HG02642 (cell line): ENCODE data around the gene POMGNT2.

Experiments used
- ATAC-seq: cut with Tn5 transposase; IDR thresholded peaks from one replicate; pipeline ENCODE4 v1.9.1; 2021; ENCODE audit warnings: mild to moderate bottlenecking; ENCODE audit not compliant: unreplicated experiment, poor library complexity

POMGNT2 gene

DNA sequence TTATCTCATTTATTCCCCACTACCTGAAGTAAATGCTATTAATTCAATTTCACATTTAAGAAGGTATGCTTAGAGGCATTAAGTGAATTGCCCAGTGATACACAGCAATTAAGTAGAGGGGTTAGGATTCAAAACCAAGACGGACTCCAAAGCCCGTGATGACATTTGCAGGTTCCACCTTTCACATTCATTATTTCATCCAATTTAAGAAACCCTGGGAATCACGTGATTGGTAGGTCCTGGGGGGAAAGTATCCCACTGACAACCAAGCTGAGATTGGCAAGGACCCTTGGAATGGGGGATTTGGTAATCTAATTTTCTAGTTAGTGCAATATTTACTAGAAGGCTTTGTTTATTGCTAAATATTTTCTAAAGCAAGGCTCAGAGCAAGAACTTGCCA is 1.8 kb downstream of the POMGNT2 start:
- ATAC-seq, result no peak

DNA sequence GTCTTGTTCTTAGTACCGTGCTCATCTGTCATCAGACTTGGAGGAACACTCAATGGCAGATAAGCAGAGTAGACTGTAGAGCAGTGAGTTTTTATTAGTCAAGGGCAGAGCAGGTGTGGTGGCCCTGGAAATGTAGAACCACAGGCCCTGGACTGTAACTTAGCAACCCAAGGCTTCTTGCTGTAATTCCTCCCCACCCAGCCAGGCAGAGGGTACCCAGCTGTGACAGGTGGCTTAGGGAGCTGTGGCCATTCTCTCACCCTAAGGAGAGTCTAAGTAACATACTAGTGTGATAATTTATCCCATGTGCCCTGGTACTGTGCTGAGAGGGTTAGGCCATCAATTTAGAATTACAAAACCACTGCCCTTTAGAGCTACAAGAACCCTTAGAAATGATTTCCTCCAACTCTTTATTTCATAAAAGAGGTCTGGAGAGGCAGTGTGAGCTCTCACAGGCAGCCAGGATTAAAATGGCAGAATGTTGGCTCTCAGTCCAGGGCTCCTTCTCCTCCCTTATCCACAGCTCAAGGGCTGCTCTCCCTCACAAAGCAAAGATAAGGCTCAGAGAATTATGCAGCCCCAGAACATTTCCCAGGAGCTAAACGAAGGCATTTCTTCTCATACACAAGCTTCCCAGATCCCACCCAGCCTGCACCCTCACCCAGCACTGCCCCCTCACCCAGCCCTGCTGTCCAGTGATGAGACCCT is 3.0 kb downstream of the POMGNT2 start:
- ATAC-seq, result no peak

DNA sequence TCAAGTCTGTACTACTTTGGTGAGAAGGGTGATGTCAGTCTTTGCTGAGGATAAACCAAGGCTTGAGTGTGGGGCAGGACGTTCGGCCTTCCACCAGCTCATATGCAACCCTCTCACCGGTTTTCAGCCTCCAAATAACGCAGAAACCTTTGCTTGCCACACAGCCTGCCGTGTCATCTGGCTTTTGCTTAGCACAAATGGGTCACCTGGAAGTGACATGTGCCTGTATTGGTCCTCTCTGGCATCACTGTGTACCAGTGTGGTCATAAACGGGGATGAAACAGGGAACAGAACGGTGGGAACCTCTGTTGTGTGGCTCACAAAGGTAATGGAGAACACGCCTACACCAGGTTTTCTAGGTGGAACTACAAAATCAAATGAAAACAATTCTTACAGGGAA is 7.1 kb downstream of the POMGNT2 start:
- ATAC-seq, result no peak

DNA sequence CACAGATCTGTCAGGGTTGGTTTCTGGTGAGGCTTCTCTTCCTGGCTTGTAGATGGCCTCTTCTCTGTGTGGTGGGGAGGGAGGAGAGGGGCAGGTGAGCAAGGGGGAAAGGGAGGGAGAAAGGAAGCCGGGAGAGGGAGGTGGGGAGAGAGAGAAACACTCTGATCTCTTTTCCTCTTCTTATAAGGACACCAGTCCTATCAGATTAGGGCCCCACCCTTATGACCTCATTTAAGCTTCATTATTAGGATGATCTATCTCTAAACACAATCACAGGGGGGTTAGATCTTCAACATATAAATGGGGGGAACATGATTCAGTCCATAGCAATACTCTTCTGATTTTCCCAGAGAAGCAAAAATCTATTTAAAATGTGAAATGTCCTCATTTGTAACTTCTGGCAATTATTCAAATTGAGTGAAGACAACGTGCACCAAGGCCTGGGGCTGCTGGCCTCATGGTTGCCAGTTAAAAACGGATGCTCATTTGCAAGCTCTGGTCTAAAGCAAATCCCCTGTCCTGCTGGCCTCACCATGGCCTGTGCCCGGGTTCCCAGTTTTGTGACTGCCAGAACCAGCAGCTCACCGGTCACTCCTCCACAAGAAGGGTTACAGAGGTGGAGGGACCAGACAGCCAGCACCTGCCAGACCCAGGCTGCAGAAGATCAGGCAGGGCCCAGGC is 8.3 kb downstream of the POMGNT2 start:
- ATAC-seq, result no peak

DNA sequence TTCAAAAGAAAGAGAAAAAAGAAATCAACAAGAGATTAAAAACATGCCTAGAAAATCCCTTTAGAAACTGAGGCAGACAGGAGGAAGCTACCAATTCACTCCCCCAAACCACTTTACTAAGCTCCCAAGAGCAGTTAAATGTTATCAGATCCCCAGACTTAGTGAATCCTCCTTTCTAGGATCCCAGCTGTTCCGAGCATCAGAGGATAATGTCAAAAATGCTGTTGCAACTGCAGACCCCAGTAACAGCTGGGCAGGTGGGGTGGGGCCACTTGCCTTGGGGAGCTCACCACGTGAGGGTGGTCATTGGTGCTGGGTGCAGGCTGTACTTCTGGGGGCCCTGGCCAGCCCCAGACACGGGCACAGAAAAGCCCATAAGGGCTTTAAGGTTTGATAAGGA is 9.1 kb downstream of the POMGNT2 start:
- no peak for ATAC-seq

DNA sequence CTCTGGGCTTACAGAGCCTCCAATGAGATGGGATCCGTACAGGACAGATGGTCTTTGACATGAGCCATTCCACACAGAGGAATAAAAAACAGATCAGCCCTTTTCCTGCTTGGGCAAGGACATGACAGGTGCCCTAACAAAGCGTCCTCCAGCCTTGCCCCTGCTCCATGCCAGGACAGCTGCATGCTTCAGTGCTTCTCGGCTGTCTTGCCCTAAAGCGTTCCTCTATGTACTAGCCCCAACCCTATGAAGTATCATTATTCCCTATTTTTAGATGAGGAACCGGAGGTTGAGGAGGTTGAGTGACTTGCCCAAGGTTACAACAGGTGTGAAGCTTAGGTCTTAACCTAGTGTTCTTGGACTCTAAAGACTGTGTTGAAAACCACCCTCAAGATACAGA is 10.5 kb downstream of the POMGNT2 start:
- ATAC-seq, result no peak

DNA sequence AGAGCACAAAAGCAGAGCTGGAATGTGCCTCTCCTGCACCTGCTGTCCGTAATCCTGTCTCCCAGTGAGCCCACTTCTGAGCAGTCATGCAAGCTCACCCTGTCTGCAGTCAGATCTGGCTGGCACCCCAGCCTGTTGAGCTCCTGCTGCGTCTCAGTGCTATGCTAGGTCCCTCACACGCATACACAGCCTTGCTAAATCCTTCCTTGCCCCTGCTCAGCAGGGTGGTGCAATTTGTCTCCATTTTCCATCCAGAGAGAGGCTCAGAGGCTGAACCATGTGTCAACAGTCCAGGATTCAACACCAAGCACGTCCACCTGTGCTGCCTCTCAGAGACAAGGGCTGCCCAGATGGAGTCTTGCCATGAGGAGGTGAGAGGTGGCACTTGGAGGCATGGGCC is 11.0 kb downstream of the POMGNT2 start:
- ATAC-seq, result no peak

DNA sequence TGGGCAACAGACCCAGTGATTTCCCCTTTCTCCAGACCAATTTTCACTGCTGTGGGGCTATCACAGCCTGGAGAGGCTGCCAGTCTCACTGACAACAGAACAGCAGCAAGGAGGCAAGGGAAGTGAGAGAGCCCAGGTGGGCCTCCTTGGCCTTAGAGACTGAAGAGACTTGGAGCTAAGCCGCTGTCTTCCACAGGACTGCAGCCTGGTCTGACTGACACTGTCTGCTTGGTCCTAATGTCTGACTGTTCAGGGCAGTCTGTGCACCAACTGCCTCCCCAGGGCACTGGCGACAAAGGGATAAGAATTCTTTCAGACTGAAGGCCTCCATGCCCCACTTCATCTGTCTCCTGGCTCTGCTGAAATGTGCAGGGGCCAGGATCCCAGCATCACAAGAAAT is 11.5 kb downstream of the POMGNT2 start:
- no peak for ATAC-seq

DNA sequence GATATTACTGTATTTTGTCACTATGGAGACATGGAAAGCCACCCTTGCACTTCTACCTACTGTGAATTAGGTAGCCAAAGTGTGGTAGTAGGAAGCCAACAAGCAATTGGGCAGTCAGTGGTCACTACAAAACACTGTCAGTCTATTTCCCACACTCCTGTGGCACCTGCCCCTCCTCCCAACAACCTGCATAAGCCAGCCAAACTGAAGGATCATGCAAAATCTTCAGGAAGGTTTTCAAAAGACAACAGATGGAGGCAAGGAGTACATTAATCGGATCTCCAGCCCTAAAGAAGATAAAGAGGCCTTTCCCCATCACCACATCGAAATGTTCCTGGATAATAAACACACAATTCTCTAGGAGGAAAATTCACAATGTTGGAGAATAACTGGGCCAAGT is 11.9 kb downstream of the POMGNT2 start:
- ATAC-seq, result no peak

DNA sequence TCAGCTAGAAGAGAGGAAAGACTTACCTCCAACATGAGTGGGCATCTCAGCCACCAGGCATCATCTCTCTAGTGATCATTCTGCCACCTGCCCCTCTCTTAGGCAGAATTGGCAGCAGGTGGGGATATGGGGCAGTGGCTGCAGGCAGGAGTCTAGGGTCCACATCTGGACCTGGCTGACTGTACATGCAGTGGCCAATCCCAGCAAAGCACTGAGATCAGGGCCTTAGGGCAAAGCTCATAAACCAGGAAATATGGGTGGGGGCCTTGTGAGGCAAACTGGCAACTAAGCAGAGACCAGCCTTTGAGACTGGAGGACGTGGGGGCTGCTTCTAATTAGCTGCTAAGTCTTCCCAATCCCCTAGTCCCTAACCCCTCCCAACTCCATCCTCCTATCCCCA is 12.9 kb downstream of the POMGNT2 start:
- ATAC-seq, result no peak

DNA sequence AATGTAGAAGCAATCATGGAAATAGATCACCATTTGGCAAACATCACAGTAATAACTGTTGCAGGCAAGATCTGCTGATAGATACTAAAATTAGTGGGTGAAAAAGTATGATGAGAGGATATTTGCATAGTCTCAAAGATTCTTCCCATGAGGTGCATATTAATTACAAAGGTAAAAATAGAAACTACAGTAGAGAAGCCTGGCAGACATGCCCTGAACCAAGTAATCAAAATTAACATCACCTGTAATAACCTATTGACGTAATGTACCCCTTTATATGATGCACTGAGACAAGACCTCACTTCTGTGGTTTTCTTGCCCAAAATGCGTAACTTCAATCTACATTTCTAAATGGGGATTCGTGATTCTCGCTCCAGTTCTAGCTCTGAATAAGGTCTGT is 14.4 kb downstream of the POMGNT2 start:
- no peak for ATAC-seq

DNA sequence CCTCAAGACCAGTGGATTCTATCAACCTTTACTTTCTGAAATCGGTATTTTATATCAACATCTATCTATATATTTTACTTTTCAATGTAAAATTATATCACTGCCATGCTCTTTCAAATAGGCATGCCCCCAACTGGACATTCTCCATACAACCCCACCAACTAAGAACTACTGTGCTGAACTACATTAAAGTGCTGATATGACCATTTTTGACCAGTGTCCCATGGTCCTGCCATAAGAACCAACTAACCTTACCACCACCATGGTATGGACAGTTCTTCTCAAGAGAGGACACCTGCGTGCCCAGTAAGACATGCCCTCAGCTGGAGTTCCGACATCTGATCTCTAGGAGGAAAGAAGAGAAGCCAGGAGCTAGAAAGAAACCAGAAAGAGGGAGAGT is 15.6 kb downstream of the POMGNT2 start:
- no peak for ATAC-seq

DNA sequence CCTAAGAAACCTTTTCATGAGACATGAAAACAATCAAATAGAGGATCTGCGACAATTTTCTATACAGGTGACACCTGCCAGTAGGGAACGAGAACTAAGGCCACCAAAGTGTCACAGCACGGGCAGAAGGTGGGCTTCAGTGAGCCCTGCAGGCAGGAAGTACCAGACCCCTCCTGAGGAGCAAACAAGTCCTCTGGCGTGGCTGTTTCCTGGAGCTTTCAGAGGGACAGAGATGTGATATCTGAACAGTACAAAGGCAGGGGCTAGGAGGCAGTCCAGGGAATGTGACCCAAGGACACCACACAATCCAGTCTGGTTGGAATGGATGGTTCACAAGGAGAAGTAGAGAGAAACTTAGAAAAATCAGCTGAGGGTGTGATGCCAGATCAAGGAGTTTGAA is 16.8 kb downstream of the POMGNT2 start:
- ATAC-seq, result no peak

DNA sequence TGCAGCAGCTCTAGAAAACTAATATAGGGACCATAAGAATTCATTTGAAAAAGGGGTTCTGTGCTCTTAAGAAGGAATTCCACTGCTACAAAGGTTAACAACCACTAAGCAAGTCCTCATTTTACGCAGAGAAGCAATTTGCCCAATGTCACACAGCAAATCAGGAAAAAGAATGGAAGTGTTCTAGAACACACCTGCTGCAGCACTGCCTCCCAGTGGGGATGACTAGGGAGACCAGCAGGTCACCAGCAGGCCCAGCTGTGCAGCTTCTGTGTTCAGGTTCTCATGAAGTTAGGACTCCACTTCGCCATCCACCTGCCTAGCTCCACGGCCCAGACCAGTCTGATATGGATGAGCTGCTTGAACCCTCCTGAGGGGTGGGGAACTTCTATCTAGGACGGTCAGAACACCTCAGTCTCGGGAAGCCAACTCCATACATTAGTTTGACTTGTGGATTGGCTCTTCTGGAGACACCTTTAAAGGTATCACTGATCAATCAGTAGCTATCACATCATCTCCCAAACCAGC is 18.6 kb downstream of the POMGNT2 start:
- no peak for ATAC-seq

DNA sequence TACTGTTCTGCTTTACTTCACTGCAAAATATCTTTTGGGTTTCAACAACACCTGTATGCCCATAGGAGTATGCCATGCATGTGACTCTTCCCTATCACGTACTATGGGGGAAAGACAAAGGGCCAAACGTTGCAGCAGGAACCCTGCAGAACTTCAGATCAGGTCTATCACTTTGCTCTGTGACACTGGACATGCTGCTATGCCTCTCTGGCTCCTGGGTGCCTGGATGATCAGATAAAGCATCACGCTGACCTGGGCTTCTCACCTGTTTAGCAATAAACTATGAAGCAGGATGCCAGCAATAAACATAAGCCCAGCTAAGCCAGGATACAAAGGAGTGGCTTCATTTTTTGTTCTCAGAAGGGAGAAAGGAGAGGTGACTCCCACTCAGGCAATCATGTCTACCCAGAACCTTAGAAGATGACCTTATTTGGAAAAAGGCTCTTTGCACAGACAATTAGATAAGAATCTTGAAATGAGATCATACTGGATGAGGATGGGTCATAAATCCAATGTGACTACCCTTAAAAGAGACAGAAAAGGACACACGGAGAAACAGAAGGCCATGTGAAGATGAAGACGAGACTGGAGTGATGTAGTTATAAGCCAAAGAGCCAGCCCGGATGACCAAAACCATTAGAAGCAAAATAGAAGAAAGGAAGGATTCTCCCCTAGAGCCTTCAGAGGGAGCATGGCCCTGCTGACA is 19.3 kb downstream of the POMGNT2 start:
- no peak for ATAC-seq

DNA sequence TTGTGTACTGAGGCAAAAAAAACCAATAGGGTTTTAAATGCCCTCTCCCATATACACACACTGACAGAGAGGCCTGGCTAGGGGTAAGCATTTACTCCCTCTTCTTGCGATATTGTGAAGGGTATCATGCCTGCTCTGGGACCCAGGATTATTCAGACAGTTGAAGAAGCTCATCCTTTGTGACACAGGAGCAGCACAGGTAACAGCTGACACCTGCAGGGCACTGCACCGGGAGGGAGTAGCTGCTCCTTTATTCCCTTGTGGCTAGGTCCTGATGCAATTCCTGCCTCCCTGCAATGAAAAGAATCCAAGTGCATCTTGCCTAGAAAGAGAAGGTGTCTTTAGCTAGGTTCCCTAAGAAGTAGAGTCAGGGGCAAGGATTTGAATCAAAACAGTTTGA is 23.4 kb downstream of the POMGNT2 start:
- no peak for ATAC-seq

DNA sequence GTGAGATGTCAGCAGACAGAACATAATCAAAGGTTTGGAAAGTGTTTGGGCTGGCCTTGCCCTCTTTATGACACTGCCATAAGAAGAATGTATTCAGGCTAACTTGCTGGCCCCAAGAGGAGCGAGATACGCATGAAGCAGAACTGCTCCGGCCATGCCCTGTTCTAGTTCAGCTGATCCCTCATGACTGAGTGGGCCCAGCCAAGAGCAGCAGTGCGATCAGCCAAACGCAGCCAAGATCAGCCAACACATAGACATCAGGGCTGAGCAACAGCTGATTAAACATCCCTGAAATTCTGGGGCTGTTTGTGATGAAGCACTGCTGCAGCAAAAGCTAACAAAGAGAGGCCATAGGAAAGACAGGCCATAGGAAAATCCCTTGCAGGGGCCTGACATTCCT is 24.1 kb downstream of the POMGNT2 start:
- no peak for ATAC-seq

DNA sequence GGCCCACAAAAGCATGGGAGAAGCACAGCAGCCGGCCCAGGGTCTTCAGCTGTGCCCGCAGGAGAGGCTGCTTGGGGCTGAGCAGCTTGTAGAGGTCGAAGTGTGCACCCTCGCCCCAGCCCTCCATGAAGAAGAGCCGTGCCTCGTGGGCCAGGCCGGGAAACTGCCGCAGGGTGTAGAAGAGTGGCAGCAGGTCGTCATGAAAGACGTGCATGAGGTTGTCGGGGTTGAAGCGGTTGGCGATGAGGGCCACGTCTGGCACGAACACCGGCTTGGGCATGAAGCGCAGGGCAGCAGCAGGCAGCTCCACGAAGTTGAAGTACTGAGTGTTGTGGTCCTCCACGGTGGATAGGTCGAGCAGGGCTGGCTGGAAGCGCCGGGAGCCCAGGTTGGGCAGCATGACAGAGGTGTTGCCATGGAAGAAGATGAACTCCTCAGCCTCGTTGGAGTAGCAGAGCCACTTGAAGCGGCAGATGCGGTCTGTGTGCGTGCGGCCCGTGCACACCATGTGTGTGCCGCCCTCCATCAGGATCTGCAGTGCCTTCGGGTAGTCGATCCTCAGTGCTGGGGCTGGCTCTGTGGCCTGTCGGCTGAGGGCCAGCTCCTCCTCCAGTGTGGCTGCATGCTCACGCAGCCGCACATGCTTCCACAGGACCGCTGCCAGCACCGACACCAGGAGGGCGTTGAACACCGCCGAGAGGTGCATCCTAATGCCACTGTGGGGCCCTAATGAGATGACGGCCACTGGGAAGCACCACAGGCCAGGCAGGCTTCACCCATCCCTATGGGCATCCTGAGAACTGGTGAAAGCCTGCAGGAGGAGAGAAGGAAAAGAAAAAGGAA is 24.9 kb downstream of the POMGNT2 start:
- ATAC-seq, result no peak

DNA sequence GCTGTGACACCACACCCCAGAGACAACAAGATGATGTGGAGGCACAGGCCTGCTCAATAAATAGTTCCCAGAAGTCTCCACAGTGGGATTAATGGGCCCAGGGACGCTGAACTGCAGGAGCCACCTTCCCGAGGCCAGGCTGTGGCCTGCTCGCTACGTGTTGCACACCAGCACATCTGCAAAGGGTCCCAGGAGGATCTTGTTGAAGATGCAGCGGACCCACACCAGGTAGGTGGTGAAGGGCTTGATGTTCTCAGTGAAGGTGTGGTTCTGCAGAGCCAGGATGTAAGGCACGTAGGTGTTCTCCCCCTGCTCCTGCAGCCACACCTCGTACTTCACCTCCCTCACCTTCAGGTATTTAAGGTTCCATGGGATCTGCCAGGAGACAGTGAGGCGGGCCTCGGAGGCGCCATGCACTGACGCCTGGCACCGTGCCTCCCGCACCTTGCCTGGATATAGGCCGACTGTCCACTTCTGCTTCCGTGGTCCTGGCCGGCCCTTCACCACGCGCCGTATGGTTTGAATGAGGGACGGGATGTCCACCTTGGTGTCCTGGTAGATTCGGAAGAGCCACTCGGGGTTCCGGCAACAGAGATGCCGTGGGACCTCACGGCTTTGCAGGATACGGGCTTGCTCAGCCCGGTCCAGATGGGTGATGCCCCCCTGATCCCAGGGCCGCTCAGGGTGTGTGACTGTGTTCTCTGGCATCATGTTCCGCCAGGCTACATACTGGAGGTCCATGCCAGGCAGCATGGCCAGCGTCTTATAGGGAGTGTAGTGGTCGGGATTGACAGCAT is 26.1 kb downstream of the POMGNT2 start:
- no peak for ATAC-seq

DNA sequence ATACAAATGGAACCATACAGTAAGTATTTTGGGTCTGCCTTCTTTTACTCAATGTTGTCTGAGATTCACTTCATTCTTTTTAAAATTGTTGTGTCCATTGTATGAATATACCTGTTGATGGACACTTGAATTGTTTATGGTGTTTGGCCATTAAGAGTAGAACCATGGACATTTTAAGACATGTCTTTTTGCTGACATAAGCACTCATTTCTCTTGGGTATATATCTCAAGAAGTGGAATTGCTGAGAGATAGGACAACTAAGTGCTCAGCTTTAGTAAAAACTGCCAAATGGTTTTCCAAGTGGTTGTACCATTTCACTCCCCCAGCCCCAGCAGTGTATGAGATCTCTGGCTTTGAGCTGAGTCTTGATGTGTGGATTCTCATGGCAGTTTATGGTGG is 28.2 kb downstream of the POMGNT2 start:
- no peak for ATAC-seq
